Measurements from ENCODE around the gene IGSF5.

DNA sequence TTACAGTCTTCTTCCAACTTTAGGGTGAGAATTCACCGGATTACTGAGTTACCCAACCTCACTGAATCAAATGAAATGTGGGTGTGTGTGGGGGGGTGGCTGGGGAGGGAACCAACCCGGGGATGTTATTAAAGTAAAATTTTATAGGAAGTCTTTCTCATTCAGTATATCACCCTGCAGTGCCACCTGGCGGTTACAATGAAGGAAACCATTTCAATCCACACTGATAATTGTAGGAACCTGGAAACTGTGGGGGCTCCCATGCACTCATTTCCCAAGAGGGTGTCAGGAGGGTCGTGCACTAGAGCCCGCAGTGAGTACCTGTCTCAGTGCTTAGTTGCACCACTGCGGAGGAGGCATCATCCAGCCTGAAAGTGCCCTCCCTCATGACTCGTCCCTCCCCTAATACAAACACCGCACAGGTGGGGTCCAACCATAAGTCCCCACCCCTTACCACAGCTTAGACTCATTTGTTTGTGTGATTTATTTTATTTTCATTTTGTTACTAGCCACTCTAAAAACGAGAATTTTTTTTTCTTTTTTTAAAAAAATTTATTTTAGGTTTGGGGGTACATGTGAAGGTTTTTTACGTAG is 29.1 kb upstream of the IGSF5 start:
- TF ChIP-seq CTCF (IDR thresholded peaks at IDR 0.05) (peak in 5 of 7 experiments; percentile 38 to 70 (median 63)), EP300 (IDR thresholded peaks at IDR 0.05) (no peak)

Data from stomach (tissue), 4 donors.